ENCODE results near the gene GABRQ. TPM values are rescaled to one million over a fixed set of nuclear protein-coding genes. Genes with fewer than 3 reads are reported as not detected.

The GABRQ gene
- total RNA-seq, 1 experiment from 2014 or later, result 3.9 TPM

DNA sequence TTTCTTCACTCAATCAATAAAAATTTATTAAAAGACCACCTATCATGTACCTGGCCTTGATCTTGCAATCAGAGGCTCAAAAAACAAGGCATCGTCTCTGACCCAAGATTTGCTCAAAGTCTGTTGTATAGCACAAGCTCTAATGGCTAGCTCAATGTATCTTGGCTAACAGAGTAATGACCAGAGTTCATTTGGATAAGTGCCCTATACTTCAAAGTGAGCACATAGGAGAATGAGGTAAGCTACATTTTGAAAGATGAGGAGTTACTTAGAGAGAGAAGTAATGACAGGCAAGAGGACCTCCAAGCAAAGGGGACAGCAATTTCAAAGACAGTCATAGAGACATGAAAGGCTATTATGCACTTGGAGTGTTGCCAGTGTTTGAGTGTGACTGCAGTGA is 22.9 kb upstream of the GABRQ start:
- no peaks in the 10 kb centered on the region for H4K20me1 ChIP-seq (ENCODE audit: control insufficient read depth, insufficient read depth, insufficient read length)
- Mint-ChIP-seq H3K9me3 (peaks cover 56 to 69% of the 10 kb centered on the region in 2 experiments), H3K27ac (no peak overlapping the region), H3K4me3 (no peak overlapping the region), H3K27me3 (ENCODE audit: low read depth) (peaks cover 6% of the 10 kb centered on the region), H3K4me1 (no peaks in the 10 kb centered on the region), H3K36me3 (ENCODE audit: insufficient read depth in 1 of 3, low read depth in 3 of 3) (peaks cover under 1 to 9% (median 3%) of the 10 kb centered on the region in 3 experiments; a peak in 5 of 7 replicates)
- H3K27ac ChIP-seq (ENCODE audit: insufficient read length, low read depth, low read length), result no peak overlapping the region
- no peaks in the 10 kb centered on the region for H3K4me1 ChIP-seq (ENCODE audit: insufficient read depth, low read length)
- peaks cover 23% of the 10 kb centered on the region for H3K9me3 ChIP-seq (ENCODE audit: control insufficient read depth, low read depth, low read length)
- no peak overlapping the region for H3K56ac ChIP-seq (ENCODE audit: insufficient read length, low read depth, low read length)
- H4K91ac ChIP-seq (ENCODE audit: insufficient read length, low read depth, low read length), result no peak overlapping the region
- no peak overlapping the region for H4K8ac ChIP-seq (replicated peaks; ENCODE audit: insufficient read length, low read depth, low read length)
- H2BK5ac ChIP-seq (ENCODE audit: insufficient read length, low read length), result no peak overlapping the region
- H3K23me2 ChIP-seq (ENCODE audit: insufficient read length, low read depth, low read length, poor library complexity, severe bottlenecking), result no peaks in the 10 kb centered on the region
- H2AFZ ChIP-seq (ENCODE audit: low read length), result no peak overlapping the region
- H2BK15ac ChIP-seq (ENCODE audit: low read depth, low read length), result no peak overlapping the region
- WGBS (ENCODE audit: extremely low coverage, insufficient read length, low lambda C conversion rate), result no CpG with 5 or more reads among the region's 1 CpG
- H3K79me2 ChIP-seq (ENCODE audit: insufficient read depth, low read length), result no peaks in the 10 kb centered on the region
- no peak overlapping the region for H2BK20ac ChIP-seq (ENCODE audit: low read depth, low read length, poor library complexity, severe bottlenecking)
- no peak overlapping the region for H3K9ac ChIP-seq (ENCODE audit: extremely low read depth, insufficient read length, low read length)
- H2AK5ac ChIP-seq (ENCODE audit: insufficient read length, low read length), result no peak overlapping the region
- H3K18ac ChIP-seq (ENCODE audit: insufficient read length, low read depth, low read length), result no peak overlapping the region
- no peak overlapping the region for H3K23ac ChIP-seq (ENCODE audit: insufficient read length, low read depth, low read length)
- H4K5ac ChIP-seq (ENCODE audit: insufficient read length, low read depth, low read length), result no peak overlapping the region
- H3K79me1 ChIP-seq (ENCODE audit: insufficient read depth, low read depth, low read length, poor library complexity, severe bottlenecking), result no peaks in the 10 kb centered on the region
- H2BK12ac ChIP-seq (ENCODE audit: insufficient read length, low read depth, low read length), result no peak overlapping the region
- no peaks in the 10 kb centered on the region for H3K27me3 ChIP-seq (ENCODE audit: insufficient read depth, low read length)
- no peak for DNase-seq
- TF ChIP-seq, protein P1, sequence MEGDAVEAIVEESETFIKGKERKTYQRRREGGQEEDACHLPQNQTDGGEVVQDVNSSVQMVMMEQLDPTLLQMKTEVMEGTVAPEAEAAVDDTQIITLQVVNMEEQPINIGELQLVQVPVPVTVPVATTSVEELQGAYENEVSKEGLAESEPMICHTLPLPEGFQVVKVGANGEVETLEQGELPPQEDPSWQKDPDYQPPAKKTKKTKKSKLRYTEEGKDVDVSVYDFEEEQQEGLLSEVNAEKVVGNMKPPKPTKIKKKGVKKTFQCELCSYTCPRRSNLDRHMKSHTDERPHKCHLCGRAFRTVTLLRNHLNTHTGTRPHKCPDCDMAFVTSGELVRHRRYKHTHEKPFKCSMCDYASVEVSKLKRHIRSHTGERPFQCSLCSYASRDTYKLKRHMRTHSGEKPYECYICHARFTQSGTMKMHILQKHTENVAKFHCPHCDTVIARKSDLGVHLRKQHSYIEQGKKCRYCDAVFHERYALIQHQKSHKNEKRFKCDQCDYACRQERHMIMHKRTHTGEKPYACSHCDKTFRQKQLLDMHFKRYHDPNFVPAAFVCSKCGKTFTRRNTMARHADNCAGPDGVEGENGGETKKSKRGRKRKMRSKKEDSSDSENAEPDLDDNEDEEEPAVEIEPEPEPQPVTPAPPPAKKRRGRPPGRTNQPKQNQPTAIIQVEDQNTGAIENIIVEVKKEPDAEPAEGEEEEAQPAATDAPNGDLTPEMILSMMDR (conservative IDR thresholded peaks at IDR 0.05), result no peak
- H3K4ac ChIP-seq (ENCODE audit: low read depth, low read length), result no peak overlapping the region
- H3T11ph ChIP-seq (ENCODE audit: low read length), result no peak overlapping the region
- H3K14ac ChIP-seq (ENCODE audit: insufficient read depth, low read length), result no peak overlapping the region
- no peak overlapping the region for H3K4me2 ChIP-seq (ENCODE audit: insufficient read depth, insufficient read length, low read length)
- H2BK120ac ChIP-seq (ENCODE audit: low read depth, low read length, poor library complexity, severe bottlenecking), result no peak overlapping the region
